ENCODE data around the gene ICA1.

ICA1 gene

GRCh38 chr7:8283968-8284367, 22.0 kb upstream of the ICA1 start:
- TF ChIP-seq CTCF (IDR thresholded peaks at IDR 0.05; ENCODE audit: insufficient read depth, low read depth, low read length, missing control alignments), result no peak
- DNase-seq (ENCODE audit: low read depth), result no peak
- H3K4me3 ChIP-seq (ENCODE audit: low read length), result no peak overlapping the region

- H3K4me3 ChIP-seq (ENCODE audit: low read length), result no peak overlapping the region
- no peak for DNase-seq (ENCODE audit: low read depth)
- TF ChIP-seq CTCF (IDR thresholded peaks at IDR 0.05; ENCODE audit: insufficient read depth, low read depth, low read length, missing control alignments), result no peak
Observed at GRCh38 chr7:8282871-8283270, 20.9 kb upstream of the ICA1 start.

- no peak overlapping the region for H3K4me3 ChIP-seq (ENCODE audit: low read length)
- DNase-seq (ENCODE audit: low read depth), result no peak
- TF ChIP-seq CTCF (IDR thresholded peaks at IDR 0.05; ENCODE audit: insufficient read depth, low read depth, low read length, missing control alignments), result no peak
Observed at GRCh38 chr7:8282162-8282561, 20.2 kb upstream of the ICA1 start.

GRCh38 chr7:8278183-8278582, 16.2 kb upstream of the ICA1 start:
- no peak for TF ChIP-seq CTCF (IDR thresholded peaks at IDR 0.05; ENCODE audit: insufficient read depth, low read depth, low read length, missing control alignments)
- no peak for DNase-seq (ENCODE audit: low read depth)

GRCh38 chr7:8277394-8277982, 15.5 kb upstream of the ICA1 start:
- H3K4me3 ChIP-seq (ENCODE audit: low read length), result no peak overlapping the region
- TF ChIP-seq CTCF (IDR thresholded peaks at IDR 0.05; ENCODE audit: insufficient read depth, low read depth, low read length, missing control alignments), result peak; percentile 31
- peak; percentile 30 for DNase-seq (ENCODE audit: low read depth)

More at GRCh38 chr7:8278183-8278582, 16.2 kb upstream of the ICA1 start:
- H3K4me3 ChIP-seq (ENCODE audit: low read length), result no peak overlapping the region

- TF ChIP-seq CTCF (IDR thresholded peaks at IDR 0.05; ENCODE audit: insufficient read depth, low read depth, low read length, missing control alignments), result no peak
- peak; percentile 35 for DNase-seq (ENCODE audit: low read depth)
- H3K4me3 ChIP-seq (ENCODE audit: low read length), result no peak overlapping the region
Observed at GRCh38 chr7:8274589-8274988, 12.6 kb upstream of the ICA1 start.

GRCh38 chr7:8271960-8272359, 10.0 kb upstream of the ICA1 start:
- no peak overlapping the region for H3K4me3 ChIP-seq (ENCODE audit: low read length)
- no peak for DNase-seq (ENCODE audit: low read depth)
- no peak for TF ChIP-seq CTCF (IDR thresholded peaks at IDR 0.05; ENCODE audit: insufficient read depth, low read depth, low read length, missing control alignments)

All from epithelial cell of esophagus (primary cell).